Measurements from ENCODE around the gene ZNF813.

DNA sequence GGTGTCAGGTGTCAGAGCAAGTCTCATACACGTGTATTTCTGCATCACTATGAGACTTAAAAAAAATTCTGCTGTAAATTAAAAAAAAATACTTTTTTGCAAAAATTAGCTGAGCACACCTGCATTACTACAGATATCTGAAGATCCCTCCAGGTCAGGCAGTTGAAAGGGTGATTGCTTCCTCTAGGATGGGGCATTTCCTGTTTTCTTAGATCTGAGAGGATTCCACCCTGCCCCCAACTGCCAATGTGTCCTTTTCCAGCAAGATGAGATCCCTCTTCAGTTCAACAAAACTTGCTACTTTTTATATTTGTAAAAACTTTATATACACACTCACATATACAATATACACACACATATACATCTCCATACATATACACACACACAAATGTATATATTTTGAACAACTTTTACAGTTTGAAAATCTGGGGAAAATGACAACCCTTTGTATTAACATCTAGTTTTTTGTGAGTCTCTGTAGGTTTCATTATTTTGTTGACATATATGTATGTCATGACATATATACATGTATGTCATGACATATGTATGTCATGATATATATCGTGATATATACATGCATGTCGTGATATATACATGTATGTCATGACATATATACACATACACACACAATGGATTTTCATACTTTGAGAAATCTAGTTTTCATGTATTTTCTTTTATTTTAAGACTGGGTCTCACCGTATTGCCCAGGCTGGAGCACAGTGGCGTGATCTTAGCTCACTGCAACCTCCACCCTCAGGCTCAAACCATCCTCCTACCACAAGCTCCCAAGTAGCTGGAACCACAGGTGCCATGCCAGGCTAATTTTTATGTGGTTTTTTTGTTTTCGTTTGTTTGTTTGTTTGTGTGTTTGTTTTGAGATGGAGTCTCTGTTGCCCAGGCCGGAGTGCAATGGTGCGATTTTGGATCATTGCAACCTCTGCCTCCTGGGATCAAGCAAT, 17.8 kb downstream of the ZNF813 start:
- TF ChIP-seq, protein P1, sequence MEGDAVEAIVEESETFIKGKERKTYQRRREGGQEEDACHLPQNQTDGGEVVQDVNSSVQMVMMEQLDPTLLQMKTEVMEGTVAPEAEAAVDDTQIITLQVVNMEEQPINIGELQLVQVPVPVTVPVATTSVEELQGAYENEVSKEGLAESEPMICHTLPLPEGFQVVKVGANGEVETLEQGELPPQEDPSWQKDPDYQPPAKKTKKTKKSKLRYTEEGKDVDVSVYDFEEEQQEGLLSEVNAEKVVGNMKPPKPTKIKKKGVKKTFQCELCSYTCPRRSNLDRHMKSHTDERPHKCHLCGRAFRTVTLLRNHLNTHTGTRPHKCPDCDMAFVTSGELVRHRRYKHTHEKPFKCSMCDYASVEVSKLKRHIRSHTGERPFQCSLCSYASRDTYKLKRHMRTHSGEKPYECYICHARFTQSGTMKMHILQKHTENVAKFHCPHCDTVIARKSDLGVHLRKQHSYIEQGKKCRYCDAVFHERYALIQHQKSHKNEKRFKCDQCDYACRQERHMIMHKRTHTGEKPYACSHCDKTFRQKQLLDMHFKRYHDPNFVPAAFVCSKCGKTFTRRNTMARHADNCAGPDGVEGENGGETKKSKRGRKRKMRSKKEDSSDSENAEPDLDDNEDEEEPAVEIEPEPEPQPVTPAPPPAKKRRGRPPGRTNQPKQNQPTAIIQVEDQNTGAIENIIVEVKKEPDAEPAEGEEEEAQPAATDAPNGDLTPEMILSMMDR (IDR thresholded peaks at IDR 0.05; ENCODE audit: insufficient read depth, low read length, poor library complexity, severe bottlenecking), result no peak
- no peak for TF ChIP-seq EZH2phosphoT487 (conservative IDR thresholded peaks at IDR 0.05; ENCODE audit: low read length)
